RKO (cell line): Measurements from ENCODE around the gene SERPINA1.
A peak's percentile ranks its signal among the peaks of the same experiment; 100 is the strongest.

Source experiments
- DNase-seq: peaks from one replicate; pipeline ENCODE4 v3.0.0-alpha.2; 2016; ENCODE audit warnings: low spot score

Gene SERPINA1

GRCh38 chr14:94346065-94346786 is 42.2 kb downstream of the SERPINA1 start:
- peak; percentile 18 for DNase-seq

GRCh38 chr14:94345344-94346064 is 42.9 kb downstream of the SERPINA1 start:
- DNase-seq, result peak; percentile 76

- no peak for DNase-seq
Observed at GRCh38 chr14:94344389-94344788, 44.0 kb downstream of the SERPINA1 start.

- DNase-seq, result no peak
Observed at GRCh38 chr14:94343238-94344005, 45.0 kb downstream of the SERPINA1 start.

- peak; percentile 96 for DNase-seq
Observed at GRCh38 chr14:94342334-94342934, 46.0 kb downstream of the SERPINA1 start.

GRCh38 chr14:94341656-94342333 is 46.6 kb downstream of the SERPINA1 start:
- no peak for DNase-seq

GRCh38 chr14:94340533-94340932 is 47.9 kb downstream of the SERPINA1 start:
- DNase-seq, result no peak

GRCh38 chr14:94338023-94338422 is 50.4 kb downstream of the SERPINA1 start:
- DNase-seq, result no peak

GRCh38 chr14:94337274-94337673 is 51.1 kb downstream of the SERPINA1 start:
- peak; percentile 25 for DNase-seq

- no peak for DNase-seq
Observed at GRCh38 chr14:94334872-94335271, 53.5 kb downstream of the SERPINA1 start.

GRCh38 chr14:94332587-94332986 is 55.8 kb downstream of the SERPINA1 start:
- no peak for DNase-seq

GRCh38 chr14:94332063-94332583 is 56.3 kb downstream of the SERPINA1 start:
- DNase-seq, result no peak

- DNase-seq, result no peak
Observed at GRCh38 chr14:94331462-94331861, 56.9 kb downstream of the SERPINA1 start.

- DNase-seq, result no peak
Observed at GRCh38 chr14:94330857-94331256, 57.5 kb downstream of the SERPINA1 start.

- DNase-seq, result no peak
Observed at GRCh38 chr14:94330432-94330831, 58.0 kb downstream of the SERPINA1 start.

GRCh38 chr14:94329857-94330256 is 58.5 kb downstream of the SERPINA1 start:
- DNase-seq, result no peak

GRCh38 chr14:94328196-94328595 is 60.2 kb downstream of the SERPINA1 start:
- no peak for DNase-seq
